Measurements from ENCODE around the gene AFF3. TPM values are rescaled to one million over a fixed set of nuclear protein-coding genes. Genes with fewer than 3 reads are reported as not detected.

AFF3 gene
- total and polyA plus RNA-seq, 10 of the 15 experiments (the other 5 are each of a cell fraction or from before 2014, with no cell fraction given): 0.26 to 5.5 (median 3.0) TPM

DNA sequence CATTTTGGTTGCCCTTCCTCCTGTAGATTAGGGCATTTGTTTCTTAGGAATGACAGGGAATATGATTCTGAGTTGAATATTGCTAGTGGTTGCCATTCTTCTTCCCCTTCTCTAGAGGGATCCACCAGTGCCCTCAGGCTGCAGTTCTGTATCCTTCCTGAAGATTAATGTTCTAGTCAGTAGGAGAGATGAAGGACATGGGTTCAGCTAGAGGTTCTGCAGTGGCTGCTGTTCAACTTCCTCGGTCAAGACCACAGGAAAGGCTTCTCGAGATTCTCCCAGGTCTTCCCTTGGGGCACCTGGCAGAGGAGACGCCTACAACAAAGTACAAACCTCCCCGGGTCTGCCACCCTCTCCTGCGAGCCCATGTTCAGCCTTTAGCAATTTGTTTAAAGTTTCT lies 325.5 kb downstream of the AFF3 start (continued):
- TF ChIP-seq, protein P1, sequence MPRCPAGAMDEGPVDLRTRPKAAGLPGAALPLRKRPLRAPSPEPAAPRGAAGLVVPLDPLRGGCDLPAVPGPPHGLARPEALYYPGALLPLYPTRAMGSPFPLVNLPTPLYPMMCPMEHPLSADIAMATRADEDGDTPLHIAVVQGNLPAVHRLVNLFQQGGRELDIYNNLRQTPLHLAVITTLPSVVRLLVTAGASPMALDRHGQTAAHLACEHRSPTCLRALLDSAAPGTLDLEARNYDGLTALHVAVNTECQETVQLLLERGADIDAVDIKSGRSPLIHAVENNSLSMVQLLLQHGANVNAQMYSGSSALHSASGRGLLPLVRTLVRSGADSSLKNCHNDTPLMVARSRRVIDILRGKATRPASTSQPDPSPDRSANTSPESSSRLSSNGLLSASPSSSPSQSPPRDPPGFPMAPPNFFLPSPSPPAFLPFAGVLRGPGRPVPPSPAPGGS (IDR thresholded peaks at IDR 0.05; ENCODE audit: borderline replicate concordance, insufficient read depth, low read depth, low read length, poor library complexity, severe bottlenecking): no peak
- no peak for TF ChIP-seq ATF7 (IDR thresholded peaks at IDR 0.05; ENCODE audit: low read depth)

DNA sequence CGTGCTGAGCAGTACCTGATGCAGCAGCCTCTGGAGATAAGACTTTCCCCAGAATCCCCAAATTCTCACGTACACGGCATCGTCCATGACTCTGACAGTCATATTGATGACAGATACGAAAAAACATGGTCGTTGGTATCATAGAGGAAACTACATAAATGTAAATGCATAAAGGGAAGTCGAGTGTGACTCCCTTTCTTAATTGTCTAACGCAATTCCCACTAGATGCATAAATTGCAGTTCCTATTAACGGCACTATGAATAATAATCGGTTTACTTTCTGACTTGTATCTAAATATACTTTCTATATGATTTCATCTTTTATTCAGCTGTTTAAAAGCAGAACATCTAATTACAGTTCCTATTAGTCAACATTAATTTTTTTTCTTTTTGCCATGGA lies 330.0 kb downstream of the AFF3 start:
- Histone ChIP-seq H3K4me1 (ENCODE audit: control insufficient read depth, insufficient read depth, low read length) (no peaks in the 10 kb centered on the region), H3K79me2 (ENCODE audit: control insufficient read depth, insufficient read depth, low read length) (no peaks in the 10 kb centered on the region), H3K9ac (ENCODE audit: control insufficient read depth, insufficient read depth, low read length) (no peak overlapping the region), H2AFZ (ENCODE audit: control insufficient read depth, low read depth, low read length) (no peak overlapping the region), H3K4me3 (no peak overlapping the region), H3K9me3 (replicated peaks; ENCODE audit: control insufficient read depth, insufficient read depth, low read length) (no peaks in the 10 kb centered on the region), H3K27me3 (replicated peaks in 1 of 2; ENCODE audit: control insufficient read depth in 2 of 2, insufficient read depth in 2 of 2, low read length in 1 of 2) (peaks cover 0 to 1% of the 10 kb centered on the region in 2 experiments; a peak in 1 of 4 replicates), H3K4me2 (ENCODE audit: control insufficient read depth, insufficient read depth) (no peak overlapping the region), H3K27ac (ENCODE audit: control insufficient read depth, insufficient read depth) (no peak overlapping the region), H4K20me1 (ENCODE audit: control insufficient read depth, insufficient read depth) (no peaks in the 10 kb centered on the region), H3K36me3 (ENCODE audit: control insufficient read depth in 2 of 2, insufficient read depth in 2 of 2, low read length in 1 of 2) (no peaks in the 10 kb centered on the region)
- SMC1A ChIA-PET (ENCODE audit: uncharacterized antibody, unreplicated experiment): no interaction called here
- in situ Hi-C loops (cut with MboI) (no loop called here), intact Hi-C loops (cut with micrococcal nuclease; ENCODE audit: unreplicated experiment) (loop anchor here (10.0 kb wide), 1 partner anchor 432 kb away; no protein-coding TSS in a partner anchor)
- DNase-seq (ENCODE audit: low read depth, low spot score) (no peak), ATAC-seq (no peak), FAIRE-seq (no peak)
- 30% methylated on average over 10 of the region's 10 CpGs for WGBS (ENCODE audit: insufficient coverage, insufficient replicate concordance, low lambda C conversion rate, missing lambda C conversion rate)
- CTCF ChIA-PET: interaction anchor here (1.1 kb wide), 1 partner anchor 18 kb away, joined by 4 read pairs; no protein-coding TSS in a partner anchor
- BruUV-seq (replicated peaks): no TSS peak
- RAD21 ChIA-PET (ENCODE audit: unreplicated experiment): no interaction called here
- POLR2A ChIA-PET: no interaction called here
- TF ChIP-seq, protein P2, sequence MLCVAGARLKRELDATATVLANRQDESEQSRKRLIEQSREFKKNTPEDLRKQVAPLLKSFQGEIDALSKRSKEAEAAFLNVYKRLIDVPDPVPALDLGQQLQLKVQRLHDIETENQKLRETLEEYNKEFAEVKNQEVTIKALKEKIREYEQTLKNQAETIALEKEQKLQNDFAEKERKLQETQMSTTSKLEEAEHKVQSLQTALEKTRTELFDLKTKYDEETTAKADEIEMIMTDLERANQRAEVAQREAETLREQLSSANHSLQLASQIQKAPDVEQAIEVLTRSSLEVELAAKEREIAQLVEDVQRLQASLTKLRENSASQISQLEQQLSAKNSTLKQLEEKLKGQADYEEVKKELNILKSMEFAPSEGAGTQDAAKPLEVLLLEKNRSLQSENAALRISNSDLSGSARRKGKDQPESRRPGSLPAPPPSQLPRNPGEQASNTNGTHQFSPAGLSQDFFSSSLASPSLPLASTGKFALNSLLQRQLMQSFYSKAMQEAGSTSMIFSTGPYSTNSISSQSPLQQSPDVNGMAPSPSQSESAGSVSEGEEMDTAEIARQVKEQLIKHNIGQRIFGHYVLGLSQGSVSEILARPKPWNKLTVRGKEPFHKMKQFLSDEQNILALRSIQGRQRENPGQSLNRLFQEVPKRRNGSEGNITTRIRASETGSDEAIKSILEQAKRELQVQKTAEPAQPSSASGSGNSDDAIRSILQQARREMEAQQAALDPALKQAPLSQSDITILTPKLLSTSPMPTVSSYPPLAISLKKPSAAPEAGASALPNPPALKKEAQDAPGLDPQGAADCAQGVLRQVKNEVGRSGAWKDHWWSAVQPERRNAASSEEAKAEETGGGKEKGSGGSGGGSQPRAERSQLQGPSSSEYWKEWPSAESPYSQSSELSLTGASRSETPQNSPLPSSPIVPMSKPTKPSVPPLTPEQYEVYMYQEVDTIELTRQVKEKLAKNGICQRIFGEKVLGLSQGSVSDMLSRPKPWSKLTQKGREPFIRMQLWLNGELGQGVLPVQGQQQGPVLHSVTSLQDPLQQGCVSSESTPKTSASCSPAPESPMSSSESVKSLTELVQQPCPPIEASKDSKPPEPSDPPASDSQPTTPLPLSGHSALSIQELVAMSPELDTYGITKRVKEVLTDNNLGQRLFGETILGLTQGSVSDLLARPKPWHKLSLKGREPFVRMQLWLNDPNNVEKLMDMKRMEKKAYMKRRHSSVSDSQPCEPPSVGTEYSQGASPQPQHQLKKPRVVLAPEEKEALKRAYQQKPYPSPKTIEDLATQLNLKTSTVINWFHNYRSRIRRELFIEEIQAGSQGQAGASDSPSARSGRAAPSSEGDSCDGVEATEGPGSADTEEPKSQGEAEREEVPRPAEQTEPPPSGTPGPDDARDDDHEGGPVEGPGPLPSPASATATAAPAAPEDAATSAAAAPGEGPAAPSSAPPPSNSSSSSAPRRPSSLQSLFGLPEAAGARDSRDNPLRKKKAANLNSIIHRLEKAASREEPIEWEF (IDR thresholded peaks at IDR 0.05; ENCODE audit: insufficient replicate concordance, low read depth, low read length): no peak
- TF ChIP-seq, protein P3, sequence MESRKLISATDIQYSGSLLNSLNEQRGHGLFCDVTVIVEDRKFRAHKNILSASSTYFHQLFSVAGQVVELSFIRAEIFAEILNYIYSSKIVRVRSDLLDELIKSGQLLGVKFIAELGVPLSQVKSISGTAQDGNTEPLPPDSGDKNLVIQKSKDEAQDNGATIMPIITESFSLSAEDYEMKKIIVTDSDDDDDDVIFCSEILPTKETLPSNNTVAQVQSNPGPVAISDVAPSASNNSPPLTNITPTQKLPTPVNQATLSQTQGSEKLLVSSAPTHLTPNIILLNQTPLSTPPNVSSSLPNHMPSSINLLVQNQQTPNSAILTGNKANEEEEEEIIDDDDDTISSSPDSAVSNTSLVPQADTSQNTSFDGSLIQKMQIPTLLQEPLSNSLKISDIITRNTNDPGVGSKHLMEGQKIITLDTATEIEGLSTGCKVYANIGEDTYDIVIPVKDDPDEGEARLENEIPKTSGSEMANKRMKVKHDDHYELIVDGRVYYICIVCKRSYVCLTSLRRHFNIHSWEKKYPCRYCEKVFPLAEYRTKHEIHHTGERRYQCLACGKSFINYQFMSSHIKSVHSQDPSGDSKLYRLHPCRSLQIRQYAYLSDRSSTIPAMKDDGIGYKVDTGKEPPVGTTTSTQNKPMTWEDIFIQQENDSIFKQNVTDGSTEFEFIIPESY (IDR thresholded peaks at IDR 0.05): no peak
- TF ChIP-seq, protein P4, sequence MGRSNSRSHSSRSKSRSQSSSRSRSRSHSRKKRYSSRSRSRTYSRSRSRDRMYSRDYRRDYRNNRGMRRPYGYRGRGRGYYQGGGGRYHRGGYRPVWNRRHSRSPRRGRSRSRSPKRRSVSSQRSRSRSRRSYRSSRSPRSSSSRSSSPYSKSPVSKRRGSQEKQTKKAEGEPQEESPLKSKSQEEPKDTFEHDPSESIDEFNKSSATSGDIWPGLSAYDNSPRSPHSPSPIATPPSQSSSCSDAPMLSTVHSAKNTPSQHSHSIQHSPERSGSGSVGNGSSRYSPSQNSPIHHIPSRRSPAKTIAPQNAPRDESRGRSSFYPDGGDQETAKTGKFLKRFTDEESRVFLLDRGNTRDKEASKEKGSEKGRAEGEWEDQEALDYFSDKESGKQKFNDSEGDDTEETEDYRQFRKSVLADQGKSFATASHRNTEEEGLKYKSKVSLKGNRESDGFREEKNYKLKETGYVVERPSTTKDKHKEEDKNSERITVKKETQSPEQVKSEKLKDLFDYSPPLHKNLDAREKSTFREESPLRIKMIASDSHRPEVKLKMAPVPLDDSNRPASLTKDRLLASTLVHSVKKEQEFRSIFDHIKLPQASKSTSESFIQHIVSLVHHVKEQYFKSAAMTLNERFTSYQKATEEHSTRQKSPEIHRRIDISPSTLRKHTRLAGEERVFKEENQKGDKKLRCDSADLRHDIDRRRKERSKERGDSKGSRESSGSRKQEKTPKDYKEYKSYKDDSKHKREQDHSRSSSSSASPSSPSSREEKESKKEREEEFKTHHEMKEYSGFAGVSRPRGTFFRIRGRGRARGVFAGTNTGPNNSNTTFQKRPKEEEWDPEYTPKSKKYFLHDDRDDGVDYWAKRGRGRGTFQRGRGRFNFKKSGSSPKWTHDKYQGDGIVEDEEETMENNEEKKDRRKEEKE (IDR thresholded peaks at IDR 0.05): no peak
- TF ChIP-seq, protein P5, sequence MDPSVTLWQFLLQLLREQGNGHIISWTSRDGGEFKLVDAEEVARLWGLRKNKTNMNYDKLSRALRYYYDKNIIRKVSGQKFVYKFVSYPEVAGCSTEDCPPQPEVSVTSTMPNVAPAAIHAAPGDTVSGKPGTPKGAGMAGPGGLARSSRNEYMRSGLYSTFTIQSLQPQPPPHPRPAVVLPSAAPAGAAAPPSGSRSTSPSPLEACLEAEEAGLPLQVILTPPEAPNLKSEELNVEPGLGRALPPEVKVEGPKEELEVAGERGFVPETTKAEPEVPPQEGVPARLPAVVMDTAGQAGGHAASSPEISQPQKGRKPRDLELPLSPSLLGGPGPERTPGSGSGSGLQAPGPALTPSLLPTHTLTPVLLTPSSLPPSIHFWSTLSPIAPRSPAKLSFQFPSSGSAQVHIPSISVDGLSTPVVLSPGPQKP (IDR thresholded peaks at IDR 0.05; ENCODE audit: low read depth, low read length): no peak
- no peak for TF ChIP-seq EGR1 (IDR thresholded peaks at IDR 0.05; ENCODE audit: borderline replicate concordance in 1 of 2, low read depth in 2 of 2, low read length in 2 of 2)
- TF ChIP-seq HDGF (IDR thresholded peaks at IDR 0.05): no peak
- no peak for TF ChIP-seq TARDBP (IDR thresholded peaks at IDR 0.05; ENCODE audit: borderline replicate concordance)

Measured in GM12878 (cell line).